Urinary bladder (tissue), 4 donors: Measurements from ENCODE around the gene S100A4. TPM values are rescaled to one million over a fixed set of nuclear protein-coding genes. Genes with fewer than 3 reads are reported as not detected.
A peak's percentile ranks its signal among the peaks of the same experiment; 100 is the strongest.

Experiments
- DNase-seq: peaks from one replicate; pipeline ENCODE4 v3.0.0-alpha.2; 2015; ENCODE audit errors: extremely low spot score
- H3K27ac ChIP-seq: one replicate; pipeline ENCODE4 v1.5.1; 2013; ENCODE audit warnings: low read depth, mild to moderate bottlenecking, moderate library complexity
- H3K36me3 ChIP-seq: one replicate; pipeline ENCODE4 v1.6.1; 2013; ENCODE audit warnings: mild to moderate bottlenecking, moderate library complexity; ENCODE audit not compliant: insufficient read depth
- H3K4me1 ChIP-seq: one replicate; pipeline ENCODE4 v1.6.1; 2013; ENCODE audit warnings: mild to moderate bottlenecking, moderate library complexity; ENCODE audit not compliant: insufficient read depth
- H3K4me3 ChIP-seq: one replicate; pipeline ENCODE4 v1.5.1; 2013; ENCODE audit warnings: low read depth, low read length
- WGBS: extraction: QIAGEN DNeasy Blood & Tissue Kit; methylation state at CpG from one replicate; pipeline ENCODE4 v1.1.7; 2013; 5-methylcytosine and 5-hydroxymethylcytosine counted together
- polyA plus RNA-seq: library from polyadenylated mRNA; stranded (reverse); fragments of 200-250 nt; gene quantifications from one replicate; pipeline ENCODE4 v1.2.3, GENCODE V29; 2013
- total RNA-seq: library from RNA; depleted of rRNA; stranded (reverse); fragments of >200 nt; gene quantifications from one replicate; pipeline ENCODE4 v1.2.3, GENCODE V29; 2014
- donor health status: healthy with polysubstance abuse.
- donor health status: healthy.

Gene S100A4
- total and polyA plus RNA-seq, 2 donors: 113 to 440 TPM

DNA sequence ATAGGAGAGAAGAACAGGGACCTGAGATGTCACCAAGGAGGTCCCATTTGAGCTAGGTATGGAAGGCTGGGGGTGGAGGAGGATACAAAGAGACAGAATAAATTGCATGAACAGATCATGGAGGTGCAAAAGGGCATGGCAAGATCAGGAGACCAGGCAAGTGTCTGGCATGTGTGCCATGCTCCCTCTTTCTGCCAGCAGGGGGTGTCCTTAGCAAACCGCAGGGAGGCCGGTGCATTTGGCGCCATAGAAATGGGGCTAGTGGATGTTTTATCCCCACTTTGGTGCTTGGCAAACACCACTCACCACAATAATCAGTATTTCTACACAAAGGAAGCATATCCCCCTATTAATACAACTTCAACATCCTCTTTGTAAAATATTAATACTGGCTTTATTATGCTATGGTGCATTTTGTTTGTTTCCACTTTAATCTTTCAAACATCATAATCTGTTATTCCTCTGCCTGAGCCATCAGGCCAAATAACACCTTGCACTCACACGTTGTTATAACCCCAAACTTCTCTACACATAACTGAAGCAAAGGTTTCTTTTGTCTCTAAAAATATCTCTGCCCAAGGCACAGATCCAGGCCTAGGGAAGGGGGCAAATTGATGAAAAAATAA, 35.8 kb downstream of the S100A4 start:
- H3K27ac ChIP-seq: no peak overlapping the region
- WGBS: 88% methylated on average over 4 of the region's 4 CpGs
- no peak for DNase-seq
- no peaks in the 10 kb centered on the region for H3K4me1 ChIP-seq
- H3K36me3 ChIP-seq: no peaks in the 10 kb centered on the region
- no peak overlapping the region for H3K4me3 ChIP-seq

DNA sequence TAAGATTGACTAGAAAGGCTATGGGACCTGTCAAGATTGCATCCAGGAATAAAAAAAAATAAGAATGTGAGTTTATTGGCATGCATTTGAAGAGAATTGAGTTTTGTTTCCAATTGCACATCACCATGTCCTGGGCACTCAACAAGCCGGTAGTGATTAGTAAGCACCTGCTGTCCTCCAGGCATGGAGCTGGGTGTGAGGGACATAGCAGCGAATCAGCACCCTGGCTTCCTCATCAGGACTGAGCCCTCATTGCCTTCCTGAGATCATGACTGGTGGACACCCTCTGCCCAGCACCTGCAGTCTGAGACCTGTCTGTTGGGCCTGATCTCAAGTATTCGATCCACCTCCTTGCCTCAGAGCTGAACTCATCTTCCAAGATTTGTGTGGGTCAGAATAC, 36.6 kb downstream of the S100A4 start:
- no peak overlapping the region for H3K27ac ChIP-seq
- H3K36me3 ChIP-seq: no peaks in the 10 kb centered on the region
- no peak for DNase-seq
- no peaks in the 10 kb centered on the region for H3K4me1 ChIP-seq
- 95% methylated on average over 3 of the region's 3 CpGs for WGBS
- no peak overlapping the region for H3K4me3 ChIP-seq

DNA sequence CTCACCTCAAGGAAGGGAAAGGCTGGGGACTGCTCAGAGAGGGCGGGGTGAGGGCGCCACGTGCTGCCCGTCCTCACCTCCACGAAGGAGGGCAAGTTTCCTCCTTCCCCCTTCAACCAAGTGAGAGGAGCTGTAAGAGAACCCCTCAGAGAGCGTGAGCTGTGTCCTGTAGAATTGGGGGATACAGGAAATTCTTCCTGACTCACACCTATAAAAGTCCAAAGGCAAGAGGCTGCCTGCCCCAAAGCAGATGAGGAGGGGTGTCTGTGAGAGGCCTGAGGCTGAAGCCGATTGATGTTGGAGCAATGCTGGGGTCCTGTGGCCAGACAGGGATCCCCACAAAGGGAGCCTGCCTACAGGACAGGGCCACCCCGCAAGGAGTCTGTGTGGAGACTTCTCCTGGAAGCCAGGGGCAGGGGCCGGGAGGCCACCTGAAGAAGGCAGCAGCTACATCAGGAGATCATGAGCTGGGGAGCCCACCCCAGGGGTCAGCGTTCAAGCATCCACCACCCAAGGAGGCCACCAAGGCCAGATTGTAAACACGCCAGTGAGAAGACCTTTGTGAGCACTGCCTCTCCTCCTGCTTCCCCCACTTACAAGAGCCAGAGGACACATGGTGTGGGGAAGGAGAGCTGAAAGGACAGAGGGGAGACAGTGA, 37.6 kb downstream of the S100A4 start:
- 84% methylated on average over 11 of the region's 11 CpGs for WGBS
- peak overlapping the region; percentile 77 for H3K27ac ChIP-seq

DNA sequence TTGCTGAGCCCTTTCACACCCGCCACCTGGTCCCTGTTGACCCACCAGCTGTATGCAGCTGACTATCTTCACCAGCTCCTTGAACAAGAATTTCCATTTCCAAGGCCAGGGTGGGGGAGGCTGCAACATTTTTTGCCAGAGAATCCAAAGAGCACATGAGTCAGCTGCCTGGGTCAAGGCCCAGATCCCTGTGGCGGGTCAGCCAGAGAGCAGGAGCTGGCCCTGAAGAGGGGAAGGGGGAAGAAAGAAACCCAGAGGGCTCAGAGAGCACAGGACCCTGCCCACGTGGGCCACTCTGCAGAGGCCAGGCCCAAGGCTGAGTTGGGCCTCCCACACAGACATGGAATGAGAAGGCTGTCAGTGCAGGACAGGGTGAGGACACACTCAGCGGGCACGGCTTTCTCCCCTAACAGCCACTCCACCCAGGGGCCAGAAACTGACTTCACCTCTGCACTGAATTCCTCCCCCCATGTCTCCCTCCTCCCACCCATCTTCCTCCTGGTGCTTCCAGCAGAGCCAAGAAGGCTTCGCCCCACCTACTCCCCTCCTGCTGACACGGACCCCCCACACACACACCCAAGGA, 38.7 kb downstream of the S100A4 start:
- 28% methylated on average over 7 of the region's 7 CpGs for WGBS
- no peak for DNase-seq
- Histone ChIP-seq H3K36me3 (no peaks in the 10 kb centered on the region), H3K4me3 (no peak overlapping the region), H3K27ac (peak overlapping the region; percentile 87), H3K4me1 (no peaks in the 10 kb centered on the region)

More for the DNA sequence above, 37.6 kb downstream of the S100A4 start:
- H3K4me1 ChIP-seq: no peaks in the 10 kb centered on the region
- DNase-seq: no peak
- H3K36me3 ChIP-seq: no peaks in the 10 kb centered on the region
- H3K4me3 ChIP-seq: no peak overlapping the region

DNA sequence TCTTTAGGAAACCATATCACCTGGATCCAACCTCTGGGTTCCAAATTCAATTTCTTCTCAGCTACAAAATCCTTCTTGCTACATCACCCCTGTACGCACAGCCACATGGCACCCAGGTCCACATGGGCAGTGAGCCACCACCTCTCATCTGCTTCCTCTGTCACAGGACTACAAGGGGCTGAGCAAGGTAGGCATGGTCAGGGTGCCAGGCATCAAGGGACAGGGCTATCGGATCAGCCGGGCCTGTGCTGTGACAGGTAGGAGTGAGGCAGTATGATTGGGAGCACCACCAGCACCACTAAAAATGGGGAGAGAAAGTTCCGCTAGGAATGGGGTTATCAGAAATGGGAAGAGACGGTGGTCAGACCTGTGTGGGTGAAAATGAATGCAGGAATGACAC, 39.2 kb downstream of the S100A4 start:
- Histone ChIP-seq H3K36me3 (no peaks in the 10 kb centered on the region), H3K27ac (peak overlapping the region; percentile 13), H3K4me1 (no peaks in the 10 kb centered on the region), H3K4me3 (no peak overlapping the region)
- WGBS: 72% methylated on average over 5 of the region's 5 CpGs
- DNase-seq: no peak

DNA sequence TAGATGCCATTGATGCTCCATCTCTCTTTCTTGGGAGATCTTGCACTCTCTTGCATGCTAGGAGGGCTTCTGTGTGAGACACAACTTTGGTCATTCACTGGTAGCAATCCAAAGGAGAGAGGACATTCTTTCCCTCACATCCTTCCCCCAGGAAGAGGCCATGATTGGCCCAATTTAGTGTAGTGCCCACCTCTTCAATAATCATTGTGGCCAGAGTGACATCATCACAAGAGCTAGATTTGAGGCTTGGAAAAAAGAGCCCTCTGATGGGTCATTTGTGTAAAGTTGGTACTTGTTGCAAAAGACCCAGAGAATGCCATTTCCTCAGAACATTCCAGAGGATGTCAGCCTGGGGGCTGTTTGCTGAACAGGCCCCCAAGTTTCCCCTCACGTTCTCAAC, 40.0 kb downstream of the S100A4 start:
- DNase-seq: no peak
- 83% methylated on average over 1 of the region's 1 CpG for WGBS
- no peak overlapping the region for H3K27ac ChIP-seq

DNA sequence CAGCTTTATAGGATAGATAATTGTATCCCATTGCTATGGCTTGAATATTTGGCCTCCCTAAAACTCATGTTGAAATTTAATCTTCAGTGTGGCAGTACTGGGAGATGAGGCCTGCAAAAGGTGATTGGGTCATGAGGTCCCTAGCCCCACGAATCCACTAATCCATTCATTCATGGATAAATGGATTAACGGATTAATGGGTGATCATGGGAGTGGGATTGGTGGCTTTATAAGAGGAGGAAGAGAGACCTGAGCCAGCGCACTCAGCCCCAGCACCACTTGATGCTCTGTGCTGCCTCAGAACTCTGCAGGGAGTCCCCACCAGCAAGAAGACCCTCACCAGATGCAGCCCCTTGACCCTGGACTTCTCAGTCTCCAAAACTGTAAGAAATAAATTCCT, 41.8 kb downstream of the S100A4 start:
- WGBS: 84% methylated on average over 3 of the region's 3 CpGs
- H3K36me3 ChIP-seq: no peaks in the 10 kb centered on the region
- no peak for DNase-seq
- no peak overlapping the region for H3K4me3 ChIP-seq
- no peak overlapping the region for H3K27ac ChIP-seq
- H3K4me1 ChIP-seq: no peaks in the 10 kb centered on the region

More for the DNA sequence above, 40.0 kb downstream of the S100A4 start:
- Histone ChIP-seq H3K4me1 (no peaks in the 10 kb centered on the region), H3K36me3 (no peaks in the 10 kb centered on the region), H3K4me3 (no peak overlapping the region)

DNA sequence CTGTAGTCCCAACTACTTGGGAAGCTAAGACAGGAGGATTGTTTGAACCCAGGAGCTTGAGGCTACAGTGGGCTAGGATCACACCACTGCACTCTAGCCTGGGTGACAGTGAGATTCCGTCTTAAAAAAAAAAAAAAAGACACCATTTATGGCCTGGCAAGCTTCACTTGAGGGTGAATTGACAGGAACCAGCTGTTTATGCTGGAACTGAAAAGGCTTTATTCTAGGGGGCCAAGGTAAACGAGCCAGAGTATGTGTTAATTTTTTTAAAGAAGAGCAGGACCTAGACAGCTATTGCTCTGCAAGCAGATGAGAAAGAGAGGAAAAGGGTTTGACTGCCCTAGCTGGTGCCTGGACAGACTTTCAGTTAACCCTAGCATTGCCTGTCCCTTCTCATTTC, 46.9 kb downstream of the S100A4 start:
- no peak for DNase-seq
- H3K36me3 ChIP-seq: no peaks in the 10 kb centered on the region
- WGBS: 16% methylated on average over 2 of the region's 2 CpGs
- H3K4me1 ChIP-seq: no peaks in the 10 kb centered on the region
- no peak overlapping the region for H3K27ac ChIP-seq
- no peak overlapping the region for H3K4me3 ChIP-seq

DNA sequence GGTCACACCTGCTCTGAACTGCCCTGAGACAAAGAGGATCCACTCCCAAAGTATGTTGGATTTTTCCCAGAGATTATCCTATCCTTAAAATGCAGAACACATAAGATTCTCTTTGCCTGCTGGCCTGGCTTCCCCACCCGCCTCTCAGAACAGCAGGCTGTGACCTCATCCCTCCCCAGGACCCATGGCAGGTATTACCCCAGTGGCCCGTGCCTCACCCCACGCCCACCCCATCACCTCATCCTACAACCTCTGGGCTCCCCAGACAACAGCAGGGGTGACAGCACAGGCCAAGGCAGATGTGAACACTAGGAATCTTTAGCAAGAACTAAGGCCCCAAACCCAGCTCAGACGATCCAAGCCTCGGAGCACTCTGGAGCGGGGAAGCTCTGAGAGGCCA, 50.1 kb downstream of the S100A4 start:
- no peak for DNase-seq
- H3K4me3 ChIP-seq: no peak overlapping the region
- 69% methylated on average over 6 of the region's 6 CpGs for WGBS
- H3K36me3 ChIP-seq: no peaks in the 10 kb centered on the region
- no peaks in the 10 kb centered on the region for H3K4me1 ChIP-seq
- no peak overlapping the region for H3K27ac ChIP-seq

DNA sequence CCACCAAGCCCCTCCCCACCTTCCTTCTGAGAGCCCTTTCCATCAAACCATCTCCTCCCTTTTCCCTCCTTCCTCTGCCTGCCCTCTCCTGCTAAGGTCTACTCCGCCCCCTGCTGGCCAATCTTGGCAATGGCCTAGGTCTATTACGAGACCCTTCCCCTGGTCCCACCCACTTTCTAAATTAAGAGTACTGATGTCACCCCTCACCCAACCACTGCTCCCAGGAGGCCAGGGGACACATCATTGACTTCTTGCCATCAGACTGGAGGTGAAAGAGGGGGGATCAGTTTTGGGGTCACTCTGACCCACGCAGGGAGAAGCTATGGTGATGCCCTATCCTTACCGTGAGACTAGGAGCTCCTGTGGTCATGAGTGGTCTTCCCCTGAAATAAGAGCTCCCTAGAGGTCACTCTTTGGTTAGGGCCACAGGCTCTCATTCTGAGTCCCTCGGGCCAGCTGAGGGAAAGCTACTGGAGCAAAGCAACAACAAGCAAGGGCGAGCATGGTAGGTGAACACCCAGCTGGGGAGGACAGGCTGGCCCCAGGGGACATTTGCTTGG, 50.5 kb downstream of the S100A4 start:
- Histone ChIP-seq H3K36me3 (no peaks in the 10 kb centered on the region), H3K4me1 (no peaks in the 10 kb centered on the region), H3K4me3 (no peak overlapping the region), H3K27ac (no peak overlapping the region)
- DNase-seq: no peak
- WGBS: 48% methylated on average over 6 of the region's 6 CpGs

Other genes with a start within 250 kb of the S100A4 start
- gene PGLYRP3, start 232.9 kb downstream of the S100A4 start, total RNA-seq: not detected
- not detected for gene PGLYRP3, start 232.9 kb downstream of the S100A4 start, polyA plus RNA-seq
- gene PGLYRP4, start 197.0 kb downstream of the S100A4 start, total RNA-seq: not detected
- gene PGLYRP4, start 197.0 kb downstream of the S100A4 start, polyA plus RNA-seq: 0.10 TPM
- 77.5 TPM for gene S100A9, start 188.0 kb downstream of the S100A4 start, total RNA-seq
- 471 TPM for gene S100A9, start 188.0 kb downstream of the S100A4 start, polyA plus RNA-seq
- gene S100A12, start 170.2 kb downstream of the S100A4 start, total RNA-seq: 5.6 TPM
- 4.3 TPM for gene S100A12, start 170.2 kb downstream of the S100A4 start, polyA plus RNA-seq
- 16.5 TPM for gene S100A8, start 154.7 kb downstream of the S100A4 start, total RNA-seq
- gene S100A8, start 154.7 kb downstream of the S100A4 start, polyA plus RNA-seq: 128 TPM
- not detected for gene S100A7A, start 129.3 kb downstream of the S100A4 start, total RNA-seq
- not detected for gene S100A7A, start 129.3 kb downstream of the S100A4 start, polyA plus RNA-seq
- not detected for gene S100A7, start 85.2 kb downstream of the S100A4 start, total RNA-seq
- not detected for gene S100A7, start 85.2 kb downstream of the S100A4 start, polyA plus RNA-seq
- gene S100A6, start 9.8 kb downstream of the S100A4 start, total RNA-seq: 322 TPM
- 1,706 TPM for gene S100A6, start 9.8 kb downstream of the S100A4 start, polyA plus RNA-seq
- gene S100A5, start 4.9 kb downstream of the S100A4 start, total RNA-seq: not detected
- gene S100A5, start 4.9 kb downstream of the S100A4 start, polyA plus RNA-seq: 0.42 TPM
- gene S100A3, start 3.5 kb upstream of the S100A4 start, total RNA-seq: not detected
- gene S100A3, start 3.5 kb upstream of the S100A4 start, polyA plus RNA-seq: 5.2 TPM
- 26.2 TPM for gene S100A2, start 20.0 kb upstream of the S100A4 start, total RNA-seq
- gene S100A2, start 20.0 kb upstream of the S100A4 start, polyA plus RNA-seq: 91.2 TPM
- gene S100A16, start 67.3 kb upstream of the S100A4 start, total RNA-seq: 51.3 TPM
- gene S100A16, start 67.3 kb upstream of the S100A4 start, polyA plus RNA-seq: 83.8 TPM
- gene S100A14, start 70.5 kb upstream of the S100A4 start, total RNA-seq: 8.1 TPM
- 7.1 TPM for gene S100A14, start 70.5 kb upstream of the S100A4 start, polyA plus RNA-seq
- 35.6 TPM for gene S100A13, start 81.7 kb upstream of the S100A4 start, total RNA-seq
- gene S100A13, start 81.7 kb upstream of the S100A4 start, polyA plus RNA-seq: 193 TPM
- not detected for gene S100A1, start 82.6 kb upstream of the S100A4 start, total RNA-seq
- 3.0 TPM for gene S100A1, start 82.6 kb upstream of the S100A4 start, polyA plus RNA-seq
- 53.8 TPM for gene CHTOP, start 88.3 kb upstream of the S100A4 start, total RNA-seq
- gene CHTOP, start 88.3 kb upstream of the S100A4 start, polyA plus RNA-seq: 63.9 TPM
- gene SNAPIN, start 112.9 kb upstream of the S100A4 start, total RNA-seq: 36.9 TPM
- gene SNAPIN, start 112.9 kb upstream of the S100A4 start, polyA plus RNA-seq: 55.9 TPM
- gene ILF2, start 125.2 kb upstream of the S100A4 start, total RNA-seq: 132 TPM
- gene ILF2, start 125.2 kb upstream of the S100A4 start, polyA plus RNA-seq: 77.2 TPM
- 9.5 TPM for gene NPR1, start 132.9 kb upstream of the S100A4 start, total RNA-seq
- gene NPR1, start 132.9 kb upstream of the S100A4 start, polyA plus RNA-seq: 31.6 TPM
- 44.0 TPM for gene INTS3, start 182.2 kb upstream of the S100A4 start, total RNA-seq
- 35.9 TPM for gene INTS3, start 182.2 kb upstream of the S100A4 start, polyA plus RNA-seq
- 20.7 TPM for gene SLC27A3, start 229.6 kb upstream of the S100A4 start, total RNA-seq
- gene SLC27A3, start 229.6 kb upstream of the S100A4 start, polyA plus RNA-seq: 41.0 TPM